HepG2 (cell line): ENCODE data around the gene GPR4. TPM values are rescaled to one million over a fixed set of nuclear protein-coding genes. Genes with fewer than 3 reads are reported as not detected.

ENCODE experiments used
- ATAC-seq: fragments of 200-7000 bp; cut with Tn5 transposase; 3 replicates; pipeline ENCODE4 v1.9.1; 2020; ENCODE audit warnings: mild to moderate bottlenecking, moderate library complexity
- BruUV-seq: library from RNA; stranded (reverse); fragments of 400-500 nt; replicated peaks from 2 replicates; lab custom pipeline; 2021; lab: Mats Ljungman, UMichigan
- CTCF ChIA-PET: fragments of 300-600 bp; formaldehyde crosslinking; extraction: SDS; loops from one replicate; lab custom pipeline; 2021; ENCODE audit warnings: low total read pairs, inconsistent platforms, low intra/inter-chr PET ratio; lab: Yijun Ruan, JAX
- POLR2A ChIA-PET: fragments of 350-600 bp; sonication (Branson Sonifier 250); formaldehyde crosslinking; loops from one replicate; lab custom pipeline; 2020; ENCODE audit warnings: antibody characterized with exemption, inconsistent platforms; lab: Yijun Ruan, JAX
- DNase-seq: peaks from one replicate; pipeline ENCODE4 v3.0.0-alpha.2; 2015; ENCODE audit warnings: low spot score
- FAIRE-seq: peaks from 3 replicates; lab custom pipeline; 2011; peaks lifted over from hg19 to GRCh38; lab: Jason Lieb, UNC
- H2AFZ ChIP-seq: one replicate; pipeline ENCODE4 v1.6.1; 2011; ENCODE audit warnings: low read length, inconsistent platforms
- H3K27ac ChIP-seq: fragments of 300-600 bp; 3 replicates; pipeline ENCODE4 v1.8.0; 2011; ENCODE audit warnings: mixed run types, mild to moderate bottlenecking, mixed read lengths, low read length, inconsistent platforms; ENCODE audit not compliant: insufficient read depth; ENCODE audit errors: extremely low read length
- H3K27me3 ChIP-seq, 2 experiments: fragments of 200-600 bp in 1 of 2; 2 replicates in 1 of 2; 3 replicates in 1 of 2; pipeline versions ENCODE4 v1.6.0 to v1.8.0; 2011; ENCODE audit warnings: low read length in 2 of 2, mild to moderate bottlenecking in 2 of 2, moderate library complexity in 2 of 2, inconsistent platforms in 1 of 2; ENCODE audit not compliant: insufficient read depth in 2 of 2, control insufficient read depth in 1 of 2
- H3K36me3 ChIP-seq, 2 experiments: fragments of 200-600 bp in 1 of 2; replicated peaks in 1 of 2; 2 replicates in 1 of 2; 3 replicates in 1 of 2; pipeline versions ENCODE4 v1.5.1 to v1.8.0; 2011; ENCODE audit warnings: low read length in 2 of 2, inconsistent platforms in 1 of 2; ENCODE audit not compliant: insufficient read depth in 2 of 2, control insufficient read depth in 1 of 2
- H3K4me1 ChIP-seq: 2 replicates; pipeline ENCODE4 v1.5.1; 2012; ENCODE audit warnings: low read length, inconsistent platforms; ENCODE audit not compliant: insufficient read depth
- H3K4me2 ChIP-seq: 2 replicates; pipeline ENCODE4 v1.6.0; 2011; ENCODE audit warnings: low read depth, low read length, inconsistent platforms
- H3K4me3 ChIP-seq, 3 experiments: fragments of 200-600 bp in 1 of 3; sonication (generic), shearing (Covaris generic) in 1 of 3; replicated peaks in 1 of 3; 2 replicates each; pipeline ENCODE4 v1.5.1; 2011 to 2016; ENCODE audit warnings: low read length in 3 of 3, inconsistent platforms in 2 of 3, low read depth in 2 of 3, mild to moderate bottlenecking in 2 of 3, control low read depth in 1 of 3, mixed read lengths in 1 of 3; ENCODE audit not compliant: insufficient read depth in 1 of 3
- H3K79me2 ChIP-seq: one replicate; pipeline ENCODE4 v1.6.1; 2011; ENCODE audit warnings: low read length, inconsistent platforms; ENCODE audit not compliant: insufficient read depth
- H3K9ac ChIP-seq: 2 replicates; pipeline ENCODE4 v1.6.0; 2011; ENCODE audit warnings: mild to moderate bottlenecking, low read depth, low read length, inconsistent platforms; ENCODE audit not compliant: insufficient read depth
- H3K9me3 ChIP-seq: 2 replicates; pipeline ENCODE4 v1.5.1; 2012; ENCODE audit warnings: mild to moderate bottlenecking, low read length
- H4K20me1 ChIP-seq: 2 replicates; pipeline ENCODE4 v1.6.0; 2011; ENCODE audit warnings: inconsistent platforms, mild to moderate bottlenecking, low read length, moderate library complexity; ENCODE audit not compliant: insufficient read depth
- ASH2L ChIP-seq: fragments of 300-600, 200-600 bp; sonication (generic); IDR thresholded peaks from 2 replicates; pipeline ENCODE4 v1.7.0; 2017; ENCODE audit warnings: low read depth, mild to moderate bottlenecking, moderate library complexity, mixed read lengths, low read length; ENCODE audit not compliant: insufficient read length
- DNMT3B ChIP-seq: conservative IDR thresholded peaks from 2 replicates; pipeline ENCODE4 v1.6.1; 2016; ENCODE audit warnings: missing biosample characterization, control low read depth
- ELF1 ChIP-seq: sonication (generic); formaldehyde crosslinking; IDR thresholded peaks from 2 replicates; pipeline ENCODE4 v1.4.0; 2020; ENCODE audit warnings: missing genetic modification reagents
- NFE2 ChIP-seq: sonication (generic); formaldehyde crosslinking; IDR thresholded peaks from 2 replicates; pipeline ENCODE4 v1.4.0; 2020; ENCODE audit warnings: missing genetic modification reagents
- NFIB ChIP-seq: sonication (generic); formaldehyde crosslinking; IDR thresholded peaks from 2 replicates; pipeline ENCODE4 v1.9.0; 2021; ENCODE audit warnings: missing genetic modification reagents, mild to moderate bottlenecking, borderline replicate concordance
- ZNF101 ChIP-seq: sonication (generic); formaldehyde crosslinking; IDR thresholded peaks from 2 replicates; pipeline ENCODE4 v1.4.0; 2020; ENCODE audit warnings: mild to moderate bottlenecking, low read depth, missing genetic modification reagents, borderline replicate concordance
- ZNF766 ChIP-seq: sonication (generic); formaldehyde crosslinking; IDR thresholded peaks from 2 replicates; pipeline ENCODE4 v1.5.0; 2020; ENCODE audit warnings: missing genetic modification reagents, borderline replicate concordance
- ZNF777 ChIP-seq: sonication (generic); formaldehyde crosslinking; IDR thresholded peaks from 2 replicates; pipeline ENCODE4 v1.4.0; 2020; ENCODE audit warnings: missing genetic modification reagents
- WGBS: methylation state at CpG from one replicate; pipeline ENCODE4 v1.1.6; 2017; ENCODE audit warnings: low lambda C conversion rate; 5-methylcytosine and 5-hydroxymethylcytosine counted together
- in situ Hi-C: cut with HindIII; loops from 2 replicates; pipeline ENCODE4 v1.10.0; 2017; ENCODE audit warnings: low pct_unique_long_range_greater_than_20kb; ENCODE audit not compliant: extremely low pct_ligation_motif_present
- intact Hi-C: fragments of 100-400 bp; cut with micrococcal nuclease; formaldehyde crosslinking; loops from one replicate; pipeline ENCODE4 v1.10.0; 2022; ENCODE audit not compliant: unreplicated experiment
- polyA plus RNA-seq, 8 experiments: library from polyadenylated mRNA; depleted of rRNA in 3 of 8; stranded (reverse) in 7 of 8; unstranded in 1 of 8; fragments of >200 nt; fragmentation: Illumina TruSeq in 4 of 8; extraction: Trizol in 4 of 8; gene quantifications; 2 replicates each; pipeline versions ENCODE4 v1.2.1 to v1.2.3, GENCODE V29; 2011 to 2016; ENCODE audit warnings: low read depth in 4 of 8, missing spikeins in 1 of 8, mixed read lengths in 1 of 8; ENCODE audit not compliant: insufficient read depth in 1 of 8
- total RNA-seq, 5 experiments: library from RNA; depleted of rRNA; stranded (reverse); fragments of >200 nt; fragmentation: Illumina TruSeq; extraction: Trizol; gene quantifications; 2 replicates each; pipeline ENCODE4 v1.2.3, GENCODE V29; 2016; ENCODE audit warnings: low read depth in 1 of 5
- TF ChIP-seq, protein P1 (sequence below): sonication (generic); formaldehyde crosslinking; IDR thresholded peaks from 2 replicates; pipeline ENCODE4 v1.5.1; 2020; ENCODE audit warnings: missing genetic modification reagents, mild to moderate bottlenecking, borderline replicate concordance
- TF ChIP-seq, protein P2 (sequence below): sonication (generic); formaldehyde crosslinking; conservative IDR thresholded peaks from 2 replicates; pipeline ENCODE4 v1.8.0; 2022; ENCODE audit warnings: low read depth, missing genetic modification reagents
- TF ChIP-seq, protein P3 (sequence below): sonication (generic); formaldehyde crosslinking; IDR thresholded peaks from 2 replicates; pipeline ENCODE4 v1.4.0; 2020; ENCODE audit warnings: mild to moderate bottlenecking, missing genetic modification reagents
- TF ChIP-seq, protein P4 (sequence below): sonication (generic); formaldehyde crosslinking; IDR thresholded peaks from 2 replicates; pipeline ENCODE4 v1.4.0; 2020; ENCODE audit warnings: mild to moderate bottlenecking, missing genetic modification reagents
- TF ChIP-seq, protein P5 (sequence below): sonication (generic); formaldehyde crosslinking; IDR thresholded peaks from 2 replicates; pipeline ENCODE4 v1.4.0; 2020; ENCODE audit warnings: missing genetic modification reagents

GPR4 gene
- total and polyA plus RNA-seq, 2 of the 13 experiments (the other 11 are each of a cell fraction or from before 2014, with no cell fraction given), result 0.15 TPM; not detected in 1

DNA sequence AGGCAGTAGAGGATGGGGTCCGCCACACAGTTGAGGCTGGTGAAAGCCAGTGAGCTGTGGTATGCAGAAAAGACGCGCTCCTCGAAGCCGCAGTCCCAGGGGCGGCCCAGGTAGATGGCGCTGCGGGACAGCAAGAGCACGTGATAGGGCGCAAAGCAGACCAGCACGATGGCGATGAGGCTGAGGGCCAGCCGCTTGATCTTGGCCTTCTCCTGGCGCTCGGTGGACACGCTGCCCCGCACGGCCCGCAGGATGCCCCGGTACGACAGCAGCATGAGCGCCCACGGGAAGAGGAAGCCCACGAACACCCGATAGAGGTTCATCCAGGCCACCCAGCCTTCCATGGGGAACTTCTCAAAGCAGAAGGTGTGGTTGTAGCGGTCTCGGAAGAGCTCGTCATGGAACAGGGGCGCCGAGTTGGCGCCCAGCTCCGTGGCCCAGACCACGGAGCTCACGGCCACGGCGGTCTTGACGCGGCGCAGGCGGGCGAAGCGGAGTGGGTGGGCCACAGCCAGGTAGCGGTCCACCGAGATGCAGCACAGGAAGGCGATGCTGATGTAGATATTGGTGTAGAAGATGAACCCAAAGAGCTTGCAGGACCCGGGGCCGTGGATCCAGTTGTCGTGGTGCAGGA lies 10.9 kb downstream of the GPR4 start:
- no peak overlapping the region for H2AFZ ChIP-seq
- DNase-seq (peak; percentile 64), ATAC-seq (peak; percentile 94), FAIRE-seq (peak; percentile 62)
- 56% methylated on average over 27 of the region's 48 CpGs for WGBS
- no peaks in the 10 kb centered on the region for H3K79me2 ChIP-seq
- no TSS peak for BruUV-seq
- no peaks in the 10 kb centered on the region for H3K9me3 ChIP-seq
- H3K36me3 ChIP-seq, result no peaks in the 10 kb centered on the region
- intact Hi-C loops, result loop anchor here (1.0 kb wide), 1 partner anchor 52 kb away; no protein-coding TSS in a partner anchor
- POLR2A ChIA-PET, result interaction anchor here (0.9 to 1.4 kb wide), 5 partner anchors 10 to 101 kb away, joined by 3 to 19 read pairs (median 3); partner anchors contain the start of genes EML2, QPCTL and SNRPD2
- in situ Hi-C loops, result loop anchor here (5.0 kb wide), 1 partner anchor 51 kb away; no protein-coding TSS in a partner anchor
- no peak overlapping the region for H3K9ac ChIP-seq
- H3K4me3 ChIP-seq, result no peak overlapping the region; a peak in 1 of 6 replicates
- H3K4me2 ChIP-seq, result peak overlapping the region; percentile 45; the same call in 1 of the 2 replicates
- H3K27ac ChIP-seq, result no peak overlapping the region
- no peaks in the 10 kb centered on the region for H4K20me1 ChIP-seq
- peaks cover 0 to 3% of the 10 kb centered on the region in 2 experiments; a peak in 2 of 5 replicates for H3K27me3 ChIP-seq
- H3K4me1 ChIP-seq, result peaks cover 27% of the 10 kb centered on the region
- CTCF ChIA-PET, result interaction anchor here (1.8 to 3.4 kb wide), 3 partner anchors 52 to 102 kb away, joined by 14 to 29 read pairs (median 15); partner anchors contain the start of gene QPCTL
- TF ChIP-seq, protein P1, sequence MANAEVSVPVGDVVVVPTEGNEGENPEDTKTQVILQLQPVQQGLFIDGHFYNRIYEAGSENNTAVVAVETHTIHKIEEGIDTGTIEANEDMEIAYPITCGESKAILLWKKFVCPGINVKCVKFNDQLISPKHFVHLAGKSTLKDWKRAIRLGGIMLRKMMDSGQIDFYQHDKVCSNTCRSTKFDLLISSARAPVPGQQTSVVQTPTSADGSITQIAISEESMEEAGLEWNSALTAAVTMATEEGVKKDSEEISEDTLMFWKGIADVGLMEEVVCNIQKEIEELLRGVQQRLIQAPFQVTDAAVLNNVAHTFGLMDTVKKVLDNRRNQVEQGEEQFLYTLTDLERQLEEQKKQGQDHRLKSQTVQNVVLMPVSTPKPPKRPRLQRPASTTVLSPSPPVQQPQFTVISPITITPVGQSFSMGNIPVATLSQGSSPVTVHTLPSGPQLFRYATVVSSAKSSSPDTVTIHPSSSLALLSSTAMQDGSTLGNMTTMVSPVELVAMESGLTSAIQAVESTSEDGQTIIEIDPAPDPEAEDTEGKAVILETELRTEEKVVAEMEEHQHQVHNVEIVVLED (CRISPR knock-in tag), result peak; percentile 59; the same call in 1 of the 2 replicates
- TF ChIP-seq, protein P2, sequence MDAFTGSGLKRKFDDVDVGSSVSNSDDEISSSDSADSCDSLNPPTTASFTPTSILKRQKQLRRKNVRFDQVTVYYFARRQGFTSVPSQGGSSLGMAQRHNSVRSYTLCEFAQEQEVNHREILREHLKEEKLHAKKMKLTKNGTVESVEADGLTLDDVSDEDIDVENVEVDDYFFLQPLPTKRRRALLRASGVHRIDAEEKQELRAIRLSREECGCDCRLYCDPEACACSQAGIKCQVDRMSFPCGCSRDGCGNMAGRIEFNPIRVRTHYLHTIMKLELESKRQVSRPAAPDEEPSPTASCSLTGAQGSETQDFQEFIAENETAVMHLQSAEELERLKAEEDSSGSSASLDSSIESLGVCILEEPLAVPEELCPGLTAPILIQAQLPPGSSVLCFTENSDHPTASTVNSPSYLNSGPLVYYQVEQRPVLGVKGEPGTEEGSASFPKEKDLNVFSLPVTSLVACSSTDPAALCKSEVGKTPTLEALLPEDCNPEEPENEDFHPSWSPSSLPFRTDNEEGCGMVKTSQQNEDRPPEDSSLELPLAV (CRISPR knock-in tag), result no peak
- peak; percentile 76; the same call in 1 of the 2 replicates for TF ChIP-seq DNMT3B (CRISPR knock-in tag)
- TF ChIP-seq, protein P3, sequence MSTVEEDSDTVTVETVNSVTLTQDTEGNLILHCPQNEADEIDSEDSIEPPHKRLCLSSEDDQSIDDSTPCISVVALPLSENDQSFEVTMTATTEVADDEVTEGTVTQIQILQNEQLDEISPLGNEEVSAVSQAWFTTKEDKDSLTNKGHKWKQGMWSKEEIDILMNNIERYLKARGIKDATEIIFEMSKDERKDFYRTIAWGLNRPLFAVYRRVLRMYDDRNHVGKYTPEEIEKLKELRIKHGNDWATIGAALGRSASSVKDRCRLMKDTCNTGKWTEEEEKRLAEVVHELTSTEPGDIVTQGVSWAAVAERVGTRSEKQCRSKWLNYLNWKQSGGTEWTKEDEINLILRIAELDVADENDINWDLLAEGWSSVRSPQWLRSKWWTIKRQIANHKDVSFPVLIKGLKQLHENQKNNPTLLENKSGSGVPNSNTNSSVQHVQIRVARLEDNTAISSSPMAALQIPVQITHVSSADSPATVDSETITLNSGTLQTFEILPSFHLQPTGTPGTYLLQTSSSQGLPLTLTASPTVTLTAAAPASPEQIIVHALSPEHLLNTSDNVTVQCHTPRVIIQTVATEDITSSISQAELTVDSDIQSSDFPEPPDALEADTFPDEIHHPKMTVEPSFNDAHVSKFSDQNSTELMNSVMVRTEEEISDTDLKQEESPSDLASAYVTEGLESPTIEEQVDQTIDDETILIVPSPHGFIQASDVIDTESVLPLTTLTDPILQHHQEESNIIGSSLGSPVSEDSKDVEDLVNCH (CRISPR knock-in tag), result no peak
- no peak for TF ChIP-seq ASH2L
- TF ChIP-seq NFIB (CRISPR knock-in tag), result no peak
- 0 out of 2 replicates have a peak, but pooled peaks have one; percentile 26 for TF ChIP-seq ZNF777 (CRISPR knock-in tag)
- TF ChIP-seq NFE2 (CRISPR knock-in tag), result no peak
- TF ChIP-seq ZNF101 (CRISPR knock-in tag), result no peak
- TF ChIP-seq, protein P4, sequence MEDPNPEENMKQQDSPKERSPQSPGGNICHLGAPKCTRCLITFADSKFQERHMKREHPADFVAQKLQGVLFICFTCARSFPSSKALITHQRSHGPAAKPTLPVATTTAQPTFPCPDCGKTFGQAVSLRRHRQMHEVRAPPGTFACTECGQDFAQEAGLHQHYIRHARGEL (CRISPR knock-in tag), result 0 out of 2 replicates have a peak, but pooled peaks have one; percentile 13
- no peak for TF ChIP-seq ZNF766 (CRISPR knock-in tag)
- TF ChIP-seq, protein P5, sequence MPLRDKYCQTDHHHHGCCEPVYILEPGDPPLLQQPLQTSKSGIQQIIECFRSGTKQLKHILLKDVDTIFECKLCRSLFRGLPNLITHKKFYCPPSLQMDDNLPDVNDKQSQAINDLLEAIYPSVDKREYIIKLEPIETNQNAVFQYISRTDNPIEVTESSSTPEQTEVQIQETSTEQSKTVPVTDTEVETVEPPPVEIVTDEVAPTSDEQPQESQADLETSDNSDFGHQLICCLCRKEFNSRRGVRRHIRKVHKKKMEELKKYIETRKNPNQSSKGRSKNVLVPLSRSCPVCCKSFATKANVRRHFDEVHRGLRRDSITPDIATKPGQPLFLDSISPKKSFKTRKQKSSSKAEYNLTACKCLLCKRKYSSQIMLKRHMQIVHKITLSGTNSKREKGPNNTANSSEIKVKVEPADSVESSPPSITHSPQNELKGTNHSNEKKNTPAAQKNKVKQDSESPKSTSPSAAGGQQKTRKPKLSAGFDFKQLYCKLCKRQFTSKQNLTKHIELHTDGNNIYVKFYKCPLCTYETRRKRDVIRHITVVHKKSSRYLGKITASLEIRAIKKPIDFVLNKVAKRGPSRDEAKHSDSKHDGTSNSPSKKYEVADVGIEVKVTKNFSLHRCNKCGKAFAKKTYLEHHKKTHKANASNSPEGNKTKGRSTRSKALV (CRISPR knock-in tag), result peak; percentile 61; the same call in 1 of the 2 replicates
- TF ChIP-seq ELF1 (CRISPR knock-in tag), result 0 out of 2 replicates have a peak, but pooled peaks have one; percentile 35
